COLO829 (cell line): ENCODE results near the gene EPS15.
A peak's percentile ranks its signal among the peaks of the same experiment; 100 is the strongest.

ENCODE experiments used
- DNase-seq: peaks from one replicate; pipeline ENCODE4 v3.0.0; 2012; ENCODE audit warnings: low spot score

EPS15 gene

DNA sequence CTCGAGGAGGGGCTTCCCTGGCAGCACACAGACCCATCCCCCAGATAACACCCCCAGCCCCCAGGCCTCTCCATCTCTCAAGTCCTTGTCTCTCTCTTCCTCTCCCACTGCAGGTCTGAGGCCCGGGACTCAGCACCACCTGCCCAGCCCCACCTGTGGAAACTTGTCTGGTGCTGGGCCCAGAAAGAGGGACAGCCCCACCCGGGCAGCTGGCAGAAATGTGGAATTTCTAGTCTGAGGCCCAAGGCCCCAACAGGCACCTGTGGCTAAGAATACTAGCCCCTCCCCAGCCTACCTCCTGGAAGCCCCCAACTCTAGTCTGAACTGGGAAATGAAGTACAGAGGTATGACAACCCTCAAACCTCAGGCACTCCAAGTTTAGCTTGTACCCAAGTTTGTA, 204.1 kb downstream of the EPS15 start:
- DNase-seq, result no peak

DNA sequence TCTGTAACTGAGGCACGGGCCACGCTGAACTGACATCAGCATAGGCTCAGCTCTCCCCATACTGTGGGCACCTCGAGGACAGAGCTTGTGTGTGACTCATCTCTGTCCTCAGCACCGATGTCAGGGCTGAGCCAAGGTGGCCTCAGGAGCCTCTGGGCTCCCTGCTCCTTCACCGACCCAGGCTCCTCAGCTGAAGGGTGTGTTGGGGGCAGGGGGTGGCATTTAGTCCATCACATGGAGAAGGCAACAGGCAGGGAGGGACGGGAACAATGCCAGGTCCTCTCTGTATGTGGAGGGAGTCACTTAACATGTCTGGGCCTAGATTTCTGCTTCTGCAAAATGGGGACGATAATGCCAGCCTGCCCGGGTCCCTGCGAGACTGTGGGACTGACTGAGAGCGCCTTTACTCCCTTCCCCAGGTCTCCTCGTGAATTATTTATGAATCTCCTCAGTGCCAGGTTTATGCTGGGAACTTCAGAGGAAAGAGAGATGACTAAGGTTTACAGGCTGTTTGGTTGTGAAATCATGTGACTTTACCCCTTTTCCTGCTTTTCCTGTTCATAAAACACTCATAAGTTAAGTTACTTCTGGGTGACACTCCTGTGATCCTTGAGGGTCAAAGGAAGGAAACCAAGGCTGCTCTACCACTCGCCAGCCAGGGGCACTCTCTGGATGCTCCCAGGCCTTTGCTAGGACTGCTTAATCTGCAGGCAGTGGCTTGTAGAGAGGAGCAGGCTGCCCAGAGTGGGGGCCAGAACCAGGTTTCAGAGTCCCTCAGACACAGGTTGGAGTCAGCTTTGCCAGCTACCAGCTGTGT, 204.9 kb downstream of the EPS15 start:
- peak; percentile 60 for DNase-seq

DNA sequence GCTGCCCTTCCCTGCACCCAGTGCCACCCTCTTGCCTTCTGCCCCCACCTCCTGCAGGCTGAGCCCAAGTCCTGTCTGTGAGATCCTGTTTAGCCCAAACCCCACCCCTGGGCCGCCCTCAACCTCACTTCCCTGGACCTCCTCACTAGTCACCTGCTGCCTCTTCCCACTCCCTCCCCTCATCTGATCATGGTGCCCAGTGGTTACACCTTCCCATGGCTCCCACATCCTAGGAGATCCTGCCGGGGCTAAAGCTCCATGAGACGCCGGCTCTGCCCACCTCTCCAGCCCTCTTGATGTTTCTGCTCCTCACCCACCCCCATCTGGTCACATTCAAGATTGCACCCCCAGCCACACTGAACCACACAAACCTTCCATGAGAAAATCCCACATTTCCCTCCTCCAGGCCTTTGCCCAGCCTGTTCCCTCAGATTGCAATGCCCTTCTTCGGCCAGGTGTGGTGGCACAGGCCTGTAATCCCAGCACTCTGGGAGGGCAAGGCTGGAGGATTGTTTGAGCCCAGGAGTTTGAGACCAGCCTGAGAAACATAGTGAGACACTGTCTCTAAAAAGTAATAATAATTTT, 205.7 kb downstream of the EPS15 start:
- no peak for DNase-seq

DNA sequence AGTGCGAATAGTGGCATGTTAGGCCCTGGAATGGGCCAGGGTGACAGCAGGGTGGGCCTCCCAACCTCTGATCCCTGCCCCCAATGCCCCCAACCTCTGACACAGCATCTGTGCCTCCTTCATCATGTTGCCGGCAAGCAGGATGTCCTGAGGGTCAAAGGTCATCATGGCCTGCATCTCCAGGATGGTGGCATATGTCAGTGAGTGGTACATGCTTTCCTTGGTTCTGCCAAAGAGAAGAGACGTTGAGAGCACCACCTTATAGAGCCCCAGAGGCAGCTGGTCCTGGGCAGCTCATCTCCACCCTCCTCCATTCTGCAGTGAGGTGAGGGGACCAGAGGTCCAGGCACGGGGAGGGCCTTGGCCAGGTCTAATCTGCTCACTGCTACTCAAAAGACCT, 206.3 kb downstream of the EPS15 start:
- no peak for DNase-seq

- no peak for DNase-seq
Observed at GRCh38 chr1:51311826-51312225, 207.2 kb downstream of the EPS15 start.

- DNase-seq, result no peak
Observed at GRCh38 chr1:51310871-51311613, 208.0 kb downstream of the EPS15 start.

DNA sequence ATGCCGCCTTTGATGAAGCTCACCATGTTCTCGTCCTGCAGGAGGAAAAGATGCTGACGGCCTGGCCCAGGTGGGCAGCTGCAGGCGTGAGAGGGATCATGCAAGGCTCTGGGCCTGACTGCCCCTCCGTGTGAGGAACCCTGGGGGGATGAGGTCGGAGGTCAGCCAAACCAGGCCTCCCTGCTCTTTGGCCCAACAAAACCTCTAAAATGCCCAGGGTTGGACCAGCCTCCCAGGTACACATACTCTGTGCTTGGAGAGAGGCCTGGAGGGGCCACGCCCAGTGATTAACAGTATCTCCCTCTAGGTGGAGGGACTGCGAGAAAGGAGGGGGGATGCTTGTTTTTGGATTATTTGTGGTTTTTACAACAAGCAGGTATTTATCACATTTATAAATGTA, 209.8 kb downstream of the EPS15 start:
- DNase-seq, result no peak

GRCh38 chr1:51308636-51309035, 210.4 kb downstream of the EPS15 start:
- DNase-seq, result no peak

GRCh38 chr1:51306950-51307349, 212.1 kb downstream of the EPS15 start:
- no peak for DNase-seq

DNA sequence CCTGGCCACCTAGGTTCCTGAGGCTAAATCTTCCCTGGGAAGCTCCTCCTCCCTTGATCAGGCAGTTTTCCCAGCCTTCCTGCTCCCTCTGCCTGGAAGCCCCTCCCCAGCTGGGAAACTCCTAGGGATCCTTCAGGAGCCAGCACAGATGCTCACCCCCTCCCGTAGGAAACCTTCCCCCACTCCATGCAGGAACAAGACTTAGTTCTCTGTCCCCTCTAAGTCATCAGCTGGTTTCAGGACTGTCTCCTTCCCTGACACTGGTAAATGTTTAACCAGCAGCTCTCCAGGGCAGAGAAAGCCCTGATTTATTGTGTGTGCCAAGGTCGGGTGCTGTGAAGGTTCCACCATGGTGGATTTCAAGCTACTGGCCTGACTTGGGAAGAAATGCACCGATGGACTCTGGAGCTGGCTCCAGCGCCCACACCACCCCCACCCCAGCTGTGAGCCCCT, 213.7 kb downstream of the EPS15 start:
- no peak for DNase-seq

GRCh38 chr1:51304360-51304759, 214.7 kb downstream of the EPS15 start:
- DNase-seq, result no peak
